SK-N-SH (cell line): ENCODE data around the gene ETV3. TPM values are rescaled to one million over a fixed set of nuclear protein-coding genes. Genes with fewer than 3 reads are reported as not detected.
A peak's percentile ranks its signal among the peaks of the same experiment; 100 is the strongest.

Source experiments
- CTCF ChIA-PET: fragments of 300-600, 350-600 bp; formaldehyde crosslinking; extraction: SDS; loops from one replicate; lab custom pipeline; 2021; lab: Yijun Ruan, JAX
- POLR2A ChIA-PET: fragments of 350-600 bp; sonication (Branson Sonifier 250); formaldehyde crosslinking; extraction: SDS; loops from one replicate; lab custom pipeline; 2020; ENCODE audit warnings: antibody characterized with exemption, inconsistent platforms; lab: Yijun Ruan, JAX
- DNase-seq: peaks from one replicate; pipeline ENCODE4 v3.0.0; 2012
- H2AFZ ChIP-seq: fragments of 200-600 bp; sonication (generic); 2 replicates; pipeline ENCODE4 v1.8.1; 2016; ENCODE audit warnings: antibody characterized with exemption, mild to moderate bottlenecking, low read depth
- H3F3A ChIP-seq: fragments of 200-600 bp; sonication (generic); replicated peaks from 2 replicates; pipeline ENCODE3; 2016; ENCODE audit warnings: antibody characterized with exemption, mild to moderate bottlenecking; ENCODE audit not compliant: insufficient read depth
- H3K27ac ChIP-seq, 2 experiments: fragments of 200-500 bp in 1 of 2; fragments of 200-600 bp in 1 of 2; sonication (Bioruptor generic) in 1 of 2; sonication (generic), shearing (Covaris generic) in 1 of 2; 2 replicates each; pipeline versions ENCODE4 v1.5.1 to v1.6.1; 2014 to 2016; ENCODE audit warnings: low read depth in 2 of 2, inconsistent platforms in 1 of 2, low read length in 1 of 2, mild to moderate bottlenecking in 1 of 2, mixed read lengths in 1 of 2
- H3K27me3 ChIP-seq: fragments of 200-600 bp; sonication (generic), shearing (Covaris generic); 2 replicates; pipeline ENCODE4 v1.6.1; 2016; ENCODE audit warnings: mixed run types; ENCODE audit not compliant: insufficient read depth
- H3K36me3 ChIP-seq, 2 experiments: fragments of 200-500 bp in 1 of 2; fragments of 200-600 bp in 1 of 2; sonication (Bioruptor generic) in 1 of 2; sonication (generic) in 1 of 2; replicated peaks in 1 of 2; 2 replicates each; pipeline versions ENCODE3 to v1.5.1; 2014 to 2016; ENCODE audit warnings: low read length in 1 of 2, mild to moderate bottlenecking in 1 of 2; ENCODE audit not compliant: insufficient read depth in 2 of 2, control insufficient read depth in 1 of 2
- H3K4me1 ChIP-seq, 2 experiments: fragments of 200-500 bp in 1 of 2; fragments of 200-600 bp in 1 of 2; sonication (Bioruptor generic) in 1 of 2; sonication (generic), shearing (Covaris generic) in 1 of 2; 2 replicates each; pipeline versions ENCODE4 v1.5.1 to v1.6.1; 2014 to 2016; ENCODE audit warnings: low read depth in 1 of 2, low read length in 1 of 2, mixed run types in 1 of 2; ENCODE audit not compliant: insufficient read depth in 2 of 2, control insufficient read depth in 1 of 2
- H3K4me2 ChIP-seq: fragments of 200-600 bp; sonication (generic), shearing (Covaris generic); 2 replicates; pipeline ENCODE4 v1.6.1; 2017; ENCODE audit warnings: mixed run types
- H3K4me3 ChIP-seq, 2 experiments: fragments of 200-500 bp in 1 of 2; fragments of 200-600 bp in 1 of 2; sonication (Bioruptor generic) in 1 of 2; sonication (generic), shearing (Covaris generic) in 1 of 2; 2 replicates each; pipeline versions ENCODE4 v1.5.1 to v1.8.1; 2014 to 2016; ENCODE audit warnings: low read depth in 2 of 2, inconsistent platforms in 1 of 2, low read length in 1 of 2, mild to moderate bottlenecking in 1 of 2, mixed read lengths in 1 of 2, moderate library complexity in 1 of 2
- H3K79me2 ChIP-seq: fragments of 200-600 bp; sonication (generic); 2 replicates; pipeline ENCODE4 v1.8.1; 2017; ENCODE audit warnings: mild to moderate bottlenecking; ENCODE audit not compliant: insufficient read depth
- H3K9ac ChIP-seq: fragments of 200-600 bp; sonication (generic); 2 replicates; pipeline ENCODE4 v1.6.1; 2017; ENCODE audit warnings: mixed run types
- H3K9me2 ChIP-seq: fragments of 200-600 bp; sonication (generic); 2 replicates; pipeline ENCODE4 v1.6.1; 2017; ENCODE audit warnings: mixed run types
- H3K9me3 ChIP-seq: fragments of 200-600 bp; sonication (generic); 2 replicates; pipeline ENCODE4 v1.6.1; 2017; ENCODE audit warnings: mixed run types, mild to moderate bottlenecking, moderate library complexity
- H4K20me1 ChIP-seq: fragments of 200-600 bp; sonication (generic); 2 replicates; pipeline ENCODE4 v1.6.1; 2017; ENCODE audit warnings: mild to moderate bottlenecking, mixed run types; ENCODE audit not compliant: insufficient read depth
- CHD2 ChIP-seq: fragments of 150-350 bp; IDR thresholded peaks from 2 replicates; pipeline ENCODE4 v1.6.1; 2018; ENCODE audit warnings: low read length; ENCODE audit not compliant: partially characterized antibody
- FOXJ3 ChIP-seq: sonication (generic); formaldehyde crosslinking; IDR thresholded peaks from 2 replicates; pipeline ENCODE4 v1.5.1; 2020; ENCODE audit warnings: mild to moderate bottlenecking, missing genetic modification reagents
- GABPA ChIP-seq: IDR thresholded peaks from 2 replicates; pipeline ENCODE4 v1.4.0; 2012; ENCODE audit warnings: low read depth, mild to moderate bottlenecking
- GATA2 ChIP-seq: sonication (generic); formaldehyde crosslinking; IDR thresholded peaks from 2 replicates; pipeline ENCODE4 v1.5.0; 2020; ENCODE audit warnings: mild to moderate bottlenecking, missing genetic modification reagents
- JUND ChIP-seq: IDR thresholded peaks from 2 replicates; pipeline ENCODE4 v1.4.0; 2012
- MAX ChIP-seq: IDR thresholded peaks from 2 replicates; pipeline ENCODE4 v1.4.0; 2012; ENCODE audit warnings: low read depth
- MEF2A ChIP-seq: IDR thresholded peaks from 2 replicates; pipeline ENCODE4 v1.4.0; 2012; ENCODE audit warnings: low read depth, borderline replicate concordance
- NFIC ChIP-seq: IDR thresholded peaks from 2 replicates; pipeline ENCODE4 v1.4.0; 2012; ENCODE audit warnings: borderline replicate concordance
- NRF1 ChIP-seq: IDR thresholded peaks from 2 replicates; pipeline ENCODE4 v1.6.1; 2012; ENCODE audit warnings: low read depth, mild to moderate bottlenecking, low read length
- RAD21 ChIP-seq: IDR thresholded peaks from 2 replicates; pipeline ENCODE4 v1.6.1; 2012; ENCODE audit warnings: mild to moderate bottlenecking, low read length
- SIN3A ChIP-seq: IDR thresholded peaks from 2 replicates; pipeline ENCODE4 v1.6.1; 2012; ENCODE audit warnings: low read depth, mild to moderate bottlenecking, low read length, moderate library complexity, borderline replicate concordance
- TCF12 ChIP-seq: IDR thresholded peaks from 2 replicates; pipeline ENCODE4 v1.4.0; 2012
- TEAD4 ChIP-seq: IDR thresholded peaks from 2 replicates; pipeline ENCODE4 v1.4.0; 2012; ENCODE audit warnings: mild to moderate bottlenecking, borderline replicate concordance; ENCODE audit not compliant: insufficient read depth
- USF2 ChIP-seq: fragments of 150-350 bp; IDR thresholded peaks from 2 replicates; pipeline ENCODE4 v1.6.1; 2017; ENCODE audit warnings: antibody characterized with exemption, low read length, low read depth, borderline replicate concordance
- YY1 ChIP-seq: IDR thresholded peaks from 2 replicates; pipeline ENCODE4 v1.4.0; 2012; ENCODE audit warnings: low read depth, mild to moderate bottlenecking
- WGBS: methylation state at CpG from one replicate; pipeline ENCODE4 v1.1.6; 2017; ENCODE audit warnings: low lambda C conversion rate; 5-methylcytosine and 5-hydroxymethylcytosine counted together
- polyA plus RNA-seq, 3 experiments: library from polyadenylated mRNA; depleted of rRNA; stranded (reverse); fragments of >200 nt; gene quantifications; 2 replicates each; pipeline ENCODE4 v1.2.3, GENCODE V29; 2012
- TF ChIP-seq, protein P1 (sequence below): fragments of 150-350 bp; IDR thresholded peaks from 2 replicates; pipeline ENCODE4 v1.6.1; 2016; ENCODE audit warnings: mild to moderate bottlenecking, low read depth, low read length
- TF ChIP-seq, protein P2 (sequence below): IDR thresholded peaks from 2 replicates; pipeline ENCODE4; 2012

The ETV3 gene
- polyA plus RNA-seq, 1 of the 3 experiments (the other 2 are of a cell fraction), result 5.4 TPM

- Histone ChIP-seq H3K9me3 (no peaks in the 10 kb centered on the region), H3F3A (peaks cover 18% of the 10 kb centered on the region), H3K4me1 (peaks cover 13 to 33% of the 10 kb centered on the region in 2 experiments; a peak in 3 of 4 replicates), H3K4me2 (peak overlapping the region; percentile 98), H3K4me3 (peak overlapping the region; percentile 89 to 91)
- CTCF ChIA-PET, result interaction anchor here (1.6 to 15.8 kb wide), 3 partner anchors 16 to 63 kb away, joined by 5 to 194 read pairs (median 50); no protein-coding TSS in a partner anchor
- TF ChIP-seq SIN3A (no peak), TCF12 (no peak), YY1 (no peak), NFIC (no peak), FOXJ3 (CRISPR knock-in tag) (no peak), JUND (no peak), MEF2A (no peak), TEAD4 (no peak), GATA2 (CRISPR knock-in tag) (no peak), USF2 (no peak), GABPA (no peak), NRF1 (no peak), RAD21 (no peak), MAX (no peak), CHD2 (no peak)
- TF ChIP-seq, protein P1, sequence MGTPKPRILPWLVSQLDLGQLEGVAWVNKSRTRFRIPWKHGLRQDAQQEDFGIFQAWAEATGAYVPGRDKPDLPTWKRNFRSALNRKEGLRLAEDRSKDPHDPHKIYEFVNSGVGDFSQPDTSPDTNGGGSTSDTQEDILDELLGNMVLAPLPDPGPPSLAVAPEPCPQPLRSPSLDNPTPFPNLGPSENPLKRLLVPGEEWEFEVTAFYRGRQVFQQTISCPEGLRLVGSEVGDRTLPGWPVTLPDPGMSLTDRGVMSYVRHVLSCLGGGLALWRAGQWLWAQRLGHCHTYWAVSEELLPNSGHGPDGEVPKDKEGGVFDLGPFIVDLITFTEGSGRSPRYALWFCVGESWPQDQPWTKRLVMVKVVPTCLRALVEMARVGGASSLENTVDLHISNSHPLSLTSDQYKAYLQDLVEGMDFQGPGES, result no peak
- TF ChIP-seq, protein P2, sequence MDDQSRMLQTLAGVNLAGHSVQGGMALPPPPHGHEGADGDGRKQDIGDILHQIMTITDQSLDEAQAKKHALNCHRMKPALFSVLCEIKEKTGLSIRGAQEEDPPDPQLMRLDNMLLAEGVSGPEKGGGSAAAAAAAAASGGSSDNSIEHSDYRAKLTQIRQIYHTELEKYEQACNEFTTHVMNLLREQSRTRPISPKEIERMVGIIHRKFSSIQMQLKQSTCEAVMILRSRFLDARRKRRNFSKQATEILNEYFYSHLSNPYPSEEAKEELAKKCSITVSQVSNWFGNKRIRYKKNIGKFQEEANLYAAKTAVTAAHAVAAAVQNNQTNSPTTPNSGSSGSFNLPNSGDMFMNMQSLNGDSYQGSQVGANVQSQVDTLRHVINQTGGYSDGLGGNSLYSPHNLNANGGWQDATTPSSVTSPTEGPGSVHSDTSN, result no peak
- TF ChIP-seq, all 33 proteins: peak for 0
- H3K9ac ChIP-seq, result peak overlapping the region; percentile 86
- peaks cover 29% of the 10 kb centered on the region for H4K20me1 ChIP-seq
- H3K27me3 ChIP-seq, result no peaks in the 10 kb centered on the region
- H3K36me3 ChIP-seq, result peaks cover 32 to 35% of the 10 kb centered on the region in 2 experiments
- peak overlapping the region; percentile 73 to 96 for H3K27ac ChIP-seq
- peak; percentile 38 for DNase-seq
- no peak overlapping the region; the same call in 1 of the 2 replicates for H2AFZ ChIP-seq
- POLR2A ChIA-PET, result interaction anchor here (0.6 to 1.9 kb wide), 2 partner anchors 18 to 73 kb away, joined by 3 to 10 read pairs; no protein-coding TSS in a partner anchor
- WGBS, result under 1% methylated on average over 22 of the region's 36 CpGs
- peaks cover 52% of the 10 kb centered on the region for H3K79me2 ChIP-seq
- no peaks in the 10 kb centered on the region for H3K9me2 ChIP-seq
Observed at GRCh38 chr1:157137408-157138219, 581 bp downstream of the ETV3 start.
